Measurements from ENCODE around the gene ANAPC13. TPM values are rescaled to one million over a fixed set of nuclear protein-coding genes. Genes with fewer than 3 reads are reported as not detected.

The ANAPC13 gene
- total and polyA plus RNA-seq, 8 donors = 63.5 to 103 (median 85.5) TPM

DNA sequence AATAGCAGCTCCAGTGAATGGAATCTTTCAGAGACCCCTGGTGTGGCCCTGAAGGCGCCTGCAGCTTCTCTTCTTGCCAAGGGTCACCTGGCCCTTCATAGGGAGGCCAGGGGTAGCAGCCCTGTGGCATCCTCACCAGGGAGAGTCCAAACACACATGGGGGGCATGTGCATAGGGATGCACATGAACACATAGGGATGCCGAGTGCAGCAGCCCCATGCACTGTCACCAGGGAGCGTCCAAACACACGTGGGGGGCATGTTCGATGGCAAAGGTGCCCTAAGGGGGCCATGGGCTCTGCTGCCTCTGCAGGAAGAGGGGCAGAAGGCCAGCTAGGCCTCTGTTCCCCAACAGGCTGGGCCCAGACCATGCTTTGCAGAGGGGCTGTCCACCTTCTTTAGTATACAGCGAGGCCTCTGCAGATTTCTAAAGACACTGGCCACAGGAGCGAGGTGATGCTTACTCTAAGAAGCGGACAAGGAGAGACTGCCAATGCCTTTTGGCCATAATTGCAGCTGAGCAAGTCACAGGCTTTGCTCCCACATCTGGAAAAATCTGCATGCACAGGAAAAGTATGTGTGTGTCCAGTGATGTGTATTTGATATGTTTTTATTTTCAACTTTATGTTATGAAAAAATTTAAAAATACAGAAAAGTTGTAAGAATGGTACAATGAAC is 21.0 kb downstream of the ANAPC13 start:
- Histone ChIP-seq H3K27ac (peak overlapping the region in 1 of 2 donors; percentile 20), H3K4me3 (no peak overlapping the region), H3K36me3 (no peaks in the 10 kb centered on the region), H3K27me3 (no peaks in the 10 kb centered on the region), H3K9me3 (no peaks in the 10 kb centered on the region), H3K4me1 (peaks cover 6 to 8% of the 10 kb centered on the region in 2 donors)
- ATAC-seq (peak; percentile 6), DNase-seq (no peak)
- intact Hi-C loops (cut with DNase I) = no loop called here
- TF ChIP-seq, protein P1, sequence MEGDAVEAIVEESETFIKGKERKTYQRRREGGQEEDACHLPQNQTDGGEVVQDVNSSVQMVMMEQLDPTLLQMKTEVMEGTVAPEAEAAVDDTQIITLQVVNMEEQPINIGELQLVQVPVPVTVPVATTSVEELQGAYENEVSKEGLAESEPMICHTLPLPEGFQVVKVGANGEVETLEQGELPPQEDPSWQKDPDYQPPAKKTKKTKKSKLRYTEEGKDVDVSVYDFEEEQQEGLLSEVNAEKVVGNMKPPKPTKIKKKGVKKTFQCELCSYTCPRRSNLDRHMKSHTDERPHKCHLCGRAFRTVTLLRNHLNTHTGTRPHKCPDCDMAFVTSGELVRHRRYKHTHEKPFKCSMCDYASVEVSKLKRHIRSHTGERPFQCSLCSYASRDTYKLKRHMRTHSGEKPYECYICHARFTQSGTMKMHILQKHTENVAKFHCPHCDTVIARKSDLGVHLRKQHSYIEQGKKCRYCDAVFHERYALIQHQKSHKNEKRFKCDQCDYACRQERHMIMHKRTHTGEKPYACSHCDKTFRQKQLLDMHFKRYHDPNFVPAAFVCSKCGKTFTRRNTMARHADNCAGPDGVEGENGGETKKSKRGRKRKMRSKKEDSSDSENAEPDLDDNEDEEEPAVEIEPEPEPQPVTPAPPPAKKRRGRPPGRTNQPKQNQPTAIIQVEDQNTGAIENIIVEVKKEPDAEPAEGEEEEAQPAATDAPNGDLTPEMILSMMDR (IDR thresholded peaks at IDR 0.05) = no peak

DNA sequence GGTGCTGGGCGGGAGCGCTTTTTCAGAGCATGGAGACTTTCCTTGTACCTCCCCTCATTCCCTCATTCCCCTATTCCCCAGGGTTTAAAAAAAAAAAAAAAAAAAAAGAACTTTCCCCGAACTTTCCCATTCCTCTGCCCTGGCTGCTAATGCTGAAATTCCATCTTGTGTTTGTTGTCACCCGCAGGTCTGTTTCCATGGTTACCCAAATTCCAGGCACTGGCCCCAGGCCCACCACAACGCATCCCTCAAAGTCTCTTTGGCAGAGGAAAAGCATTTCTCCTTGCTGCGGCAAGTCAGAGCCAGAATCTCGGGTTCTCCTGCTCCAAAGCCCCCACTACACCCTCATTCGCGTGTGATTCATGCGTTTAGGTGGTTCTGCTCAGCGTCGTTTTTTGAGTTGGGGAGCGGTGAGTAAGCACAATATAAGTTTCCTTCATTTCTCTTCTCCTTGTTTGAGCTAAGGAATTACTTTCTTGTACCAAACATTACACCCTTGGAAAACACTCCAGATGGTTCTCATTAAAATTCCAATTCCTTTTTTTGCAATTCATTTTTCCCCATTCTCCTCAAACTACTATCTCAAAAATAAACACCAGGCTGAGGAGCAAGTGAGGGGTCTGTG is 21.6 kb downstream of the ANAPC13 start:
- H3K4me3 ChIP-seq = no peak overlapping the region
- intact Hi-C loops (cut with DNase I) = no loop called here
- DNase-seq = peak in 3 of 4 donors; percentile 69 to 92 (median 91)
- no peaks in the 10 kb centered on the region for H3K9me3 ChIP-seq
- TF ChIP-seq, protein P1 (IDR thresholded peaks at IDR 0.05) = no peak
- peak; percentile 59 for ATAC-seq
- no peaks in the 10 kb centered on the region for H3K27me3 ChIP-seq
- H3K27ac ChIP-seq = peak overlapping the region; percentile 20 to 64
- H3K4me1 ChIP-seq = peaks cover 6 to 8% of the 10 kb centered on the region in 2 donors
- H3K36me3 ChIP-seq = no peaks in the 10 kb centered on the region

DNA sequence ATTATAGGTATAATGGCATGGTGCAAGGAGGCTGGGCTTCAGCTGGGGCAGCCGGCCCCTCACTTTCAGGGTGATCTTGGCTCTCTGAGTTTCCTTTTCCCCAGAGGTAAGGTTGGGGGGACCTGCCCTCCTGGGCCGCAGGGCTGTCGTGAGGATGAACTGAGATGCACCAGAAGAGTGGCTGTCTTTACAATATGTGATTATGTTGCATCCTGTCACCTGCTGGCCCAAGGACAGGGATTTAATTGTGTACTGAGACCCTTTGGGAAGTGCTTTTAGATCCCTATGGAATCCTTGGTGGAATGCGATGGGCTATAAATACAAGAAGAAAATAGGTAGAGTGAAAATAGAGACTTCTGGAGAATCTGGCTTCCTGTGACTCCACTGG is 22.1 kb downstream of the ANAPC13 start:
- Histone ChIP-seq H3K4me1 (peaks cover 6 to 8% of the 10 kb centered on the region in 2 donors), H3K27ac (peak overlapping the region; percentile 20 to 64), H3K9me3 (no peaks in the 10 kb centered on the region), H3K36me3 (no peaks in the 10 kb centered on the region), H3K27me3 (no peaks in the 10 kb centered on the region), H3K4me3 (no peak overlapping the region)
- DNase-seq (no peak), ATAC-seq (no peak)
- intact Hi-C loops (cut with DNase I) = no loop called here
- TF ChIP-seq, protein P1 (IDR thresholded peaks at IDR 0.05) = no peak

DNA sequence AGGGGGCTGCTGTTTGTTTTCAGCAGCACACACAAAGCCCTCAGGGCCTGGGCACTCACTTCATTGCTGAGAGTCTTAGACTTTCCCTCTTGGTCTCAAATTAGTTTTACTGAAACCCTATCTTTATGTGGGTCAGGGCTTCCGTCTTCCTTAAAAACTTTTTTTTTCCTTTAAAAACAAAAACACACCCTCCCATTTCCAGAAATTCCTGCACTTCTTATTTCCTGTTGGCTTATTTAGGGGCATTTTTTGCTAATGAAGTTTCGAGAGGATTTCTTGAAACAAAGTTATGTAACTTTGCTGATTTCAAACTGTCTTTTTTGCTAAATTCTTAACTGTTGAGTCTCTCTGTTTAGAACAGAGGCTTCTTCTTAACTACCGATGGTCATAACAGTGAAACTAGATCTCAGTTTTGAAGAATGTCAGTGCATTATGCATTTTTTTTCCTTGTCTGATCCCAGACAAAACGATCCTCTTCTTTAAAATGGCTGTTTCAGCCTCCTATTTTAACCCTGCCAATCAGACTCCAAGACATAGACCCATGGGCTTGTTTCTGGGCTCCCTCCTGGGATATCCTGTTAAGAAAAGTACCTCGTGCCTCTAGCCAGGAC is 23.3 kb downstream of the ANAPC13 start:
- TF ChIP-seq, protein P1 (IDR thresholded peaks at IDR 0.05) = no peak
- Histone ChIP-seq H3K4me1 (peaks cover 6 to 8% of the 10 kb centered on the region in 2 donors), H3K4me3 (no peak overlapping the region), H3K27ac (peak overlapping the region; percentile 21 to 58), H3K27me3 (no peaks in the 10 kb centered on the region), H3K36me3 (no peaks in the 10 kb centered on the region), H3K9me3 (no peaks in the 10 kb centered on the region)
- DNase-seq = no peak
- intact Hi-C loops (cut with DNase I) = no loop called here
- peak; percentile 12 for ATAC-seq

DNA sequence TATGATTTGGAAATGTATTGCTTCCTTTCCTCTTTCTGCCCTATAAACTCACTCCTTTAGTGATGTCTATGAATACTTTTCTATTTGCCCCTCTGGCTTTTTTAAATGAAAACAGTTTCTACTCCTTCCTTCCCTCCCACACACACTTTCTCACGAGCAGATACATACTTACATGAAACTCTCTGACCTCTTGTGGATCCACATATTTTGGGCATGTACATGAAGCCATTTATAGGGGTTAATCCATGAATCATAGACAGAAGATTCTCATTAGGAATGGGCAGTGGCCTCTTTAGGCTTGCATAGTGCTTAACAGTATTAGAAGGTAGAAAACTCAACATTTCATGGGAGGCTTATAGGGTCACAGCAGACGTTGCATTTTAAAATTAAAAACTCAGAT is 24.8 kb downstream of the ANAPC13 start:
- Histone ChIP-seq H3K4me3 (no peak overlapping the region), H3K27ac (no peak overlapping the region), H3K27me3 (no peaks in the 10 kb centered on the region), H3K36me3 (no peaks in the 10 kb centered on the region), H3K9me3 (no peaks in the 10 kb centered on the region), H3K4me1 (peaks cover 6 to 8% of the 10 kb centered on the region in 2 donors)
- no peak for ATAC-seq
- no peak for DNase-seq
- TF ChIP-seq, protein P1 (IDR thresholded peaks at IDR 0.05) = no peak
- intact Hi-C loops (cut with DNase I) = no loop called here
